T-cell (primary cell): ENCODE results near the gene CDC14A. TPM values are rescaled to one million over a fixed set of nuclear protein-coding genes. Genes with fewer than 3 reads are reported as not detected.

ENCODE experiments used
- ATAC-seq, 4 experiments: fragments of 200-7000 bp in 3 of 4; fragments of 150-1000 bp in 1 of 4; cut with Tn5 transposase; replicated peaks in 1 of 4; 1 replicate in 3 of 4; 2 replicates in 1 of 4; pipeline ENCODE4 v1.10.0; 2021; ENCODE audit warnings: moderate library complexity in 3 of 4, mild to moderate bottlenecking in 2 of 4, moderate number of reproducible peaks in 1 of 4
- CTCF ChIA-PET, 2 donors: fragments of 300-600 bp; sonication (Branson Sonifier 250); formaldehyde crosslinking; loops; one replicate each; lab custom pipeline; 2022; ENCODE audit warnings: antibody characterized with exemption in 2 of 2; lab: Charles Lee
- POLR2A ChIA-PET, 2 donors: fragments of 300-600 bp; sonication (Branson Sonifier 250); formaldehyde crosslinking; loops; one replicate each; lab custom pipeline; 2022; ENCODE audit warnings: antibody characterized with exemption in 2 of 2; lab: Charles Lee
- DNase-seq, 35 experiments: peaks; one replicate each; pipeline versions ENCODE4 v3.0.0 to v3.0.0-alpha.2; 2013 to 2023
- H3K27ac ChIP-seq: one replicate; pipeline ENCODE4 v1.5.1; 2013; ENCODE audit warnings: low read length
- H3K27me3 ChIP-seq, 2 experiments: replicated peaks in 1 of 2; 1 replicate in 1 of 2; 2 replicates in 1 of 2; pipeline versions ENCODE4 v1.6.1 to v1.7.0; 2013; ENCODE audit warnings: low read length in 1 of 2, mixed read lengths in 1 of 2; ENCODE audit not compliant: control insufficient read depth in 2 of 2, insufficient read depth in 2 of 2; ENCODE audit errors: extremely low read depth in 1 of 2
- H3K36me3 ChIP-seq, 2 donors: 1 replicate in 1 of 2; 2 replicates in 1 of 2; pipeline versions ENCODE4 v1.6.1 to v1.7.0; 2013; ENCODE audit warnings: low read length in 1 of 2; ENCODE audit not compliant: control insufficient read depth in 2 of 2, insufficient read depth in 1 of 2; ENCODE audit errors: extremely low read depth in 1 of 2
- H3K4me1 ChIP-seq, 2 experiments: 1 replicate in 1 of 2; 2 replicates in 1 of 2; pipeline versions ENCODE4 v1.6.1 to v1.7.0; 2013; ENCODE audit warnings: low read length in 2 of 2, mixed read lengths in 1 of 2; ENCODE audit not compliant: insufficient read depth in 2 of 2, control insufficient read depth in 1 of 2; ENCODE audit errors: extremely low read depth in 1 of 2
- H3K4me3 ChIP-seq, 2 donors: 1 replicate in 1 of 2; 2 replicates in 1 of 2; pipeline versions ENCODE4 v1.5.1 to v1.7.0; 2013; ENCODE audit warnings: mild to moderate bottlenecking in 2 of 2, low read length in 1 of 2, moderate library complexity in 1 of 2; ENCODE audit not compliant: control insufficient read depth in 1 of 2; ENCODE audit errors: extremely low read depth in 1 of 2
- H3K9me3 ChIP-seq: 2 replicates; pipeline ENCODE4 v1.7.0; 2013
- H3K27ac Mint-ChIP-seq, 2 donors: one replicate each; pipeline ENCODE4 v1.8.0; 2020 to 2021; ENCODE audit warnings: mild to moderate bottlenecking in 2 of 2, mixed read lengths in 2 of 2
- H3K27me3 Mint-ChIP-seq, 2 donors: one replicate each; pipeline ENCODE4 v1.8.0; 2021 to 2022; ENCODE audit warnings: mixed read lengths in 2 of 2
- H3K36me3 Mint-ChIP-seq: one replicate; pipeline ENCODE4 v1.8.0; 2021; ENCODE audit warnings: mixed read lengths
- H3K4me1 Mint-ChIP-seq, 3 donors: one replicate each; pipeline ENCODE4 v1.8.0; 2020 to 2022; ENCODE audit warnings: mixed read lengths in 3 of 3, mild to moderate bottlenecking in 1 of 3
- H3K4me3 Mint-ChIP-seq, 3 donors: one replicate each; pipeline ENCODE4 v1.8.0; 2020 to 2022; ENCODE audit warnings: mild to moderate bottlenecking in 3 of 3, mixed read lengths in 3 of 3, moderate library complexity in 3 of 3
- H3K9me3 Mint-ChIP-seq, 3 donors: one replicate each; pipeline ENCODE4 v1.8.0; 2020 to 2022; ENCODE audit warnings: mixed read lengths in 3 of 3
- WGBS: methylation state at CpG from one replicate; pipeline ENCODE4 v1.1.5; 2013; ENCODE audit warnings: missing lambda C conversion rate; ENCODE audit not compliant: insufficient coverage; 5-methylcytosine and 5-hydroxymethylcytosine counted together
- total RNA-seq, 35 experiments: library from RNA in 6 of 35; stranded (reverse) in 6 of 35; fragments of 120-200 nt in 1 of 35; gene quantifications; one replicate each; pipeline versions ENCODE4 v1.2.1 to v1.2.4 and lab custom pipeline; 2013 to 2026

CDC14A gene
- total RNA-seq, 5 donors from 2014 or later (not counting 1 experiment from before 2014, with no cell fraction given), result 77.1 to 169 (median 91.6) TPM

GRCh38 chr1:100565937-100566699 is 213.8 kb downstream of the CDC14A start:
- Histone ChIP-seq H3K27me3 (no peaks in the 10 kb centered on the region), H3K27ac (no peak overlapping the region), H3K4me1 (no peaks in the 10 kb centered on the region), H3K9me3 (no peaks in the 10 kb centered on the region), H3K4me3 (no peak overlapping the region), H3K36me3 (no peaks in the 10 kb centered on the region)
- ATAC-seq (no peak), DNase-seq (no peak)
- no peak overlapping the region for H3K4me3 Mint-ChIP-seq
- no peaks in the 10 kb centered on the region for H3K4me1 Mint-ChIP-seq
- ChIA-PET CTCF (no interaction called here), POLR2A (no interaction called here)
- no peaks in the 10 kb centered on the region for H3K36me3 Mint-ChIP-seq
- H3K27me3 Mint-ChIP-seq, result peaks cover 22 to 37% of the 10 kb centered on the region in 2 donors
- no CpG with 5 or more reads among the region's 5 CpGs for WGBS
- no peak overlapping the region for H3K27ac Mint-ChIP-seq
- H3K9me3 Mint-ChIP-seq, result peaks cover 2 to 12% (median 3%) of the 10 kb centered on the region in 3 donors

- ChIA-PET CTCF (no interaction called here), POLR2A (no interaction called here)
- H3K27me3 ChIP-seq, result no peaks in the 10 kb centered on the region
- no peak overlapping the region for H3K27ac ChIP-seq
- Mint-ChIP-seq H3K27ac (no peak overlapping the region), H3K4me3 (no peak overlapping the region), H3K4me1 (no peaks in the 10 kb centered on the region), H3K27me3 (peaks cover 22 to 38% of the 10 kb centered on the region in 2 donors), H3K36me3 (no peaks in the 10 kb centered on the region), H3K9me3 (peaks cover 2 to 15% (median 3%) of the 10 kb centered on the region in 3 donors)
- no peaks in the 10 kb centered on the region for H3K9me3 ChIP-seq
- no peaks in the 10 kb centered on the region for H3K36me3 ChIP-seq
- WGBS, result no CpG with 5 or more reads among the region's 1 CpG
- no peaks in the 10 kb centered on the region for H3K4me1 ChIP-seq
- DNase-seq (no peak), ATAC-seq (no peak)
- no peak overlapping the region for H3K4me3 ChIP-seq
Observed at GRCh38 chr1:100567062-100567461, 214.8 kb downstream of the CDC14A start.

Other genes starting within 250 kb of the CDC14A start
- 1 to 10 TPM; 2.8 to 6.6 (median 4.4) TPM for gene SASS6, start 219.6 kb upstream of the CDC14A start, total RNA-seq
- gene TRMT13, start 219.3 kb upstream of the CDC14A start, total RNA-seq, result 10 to 100 TPM; 15.9 to 36.1 (median 33.0) TPM
- 1 to 10 TPM; 1.1 to 1.5 (median 1.3) TPM for gene LRRC39, start 174.2 kb upstream of the CDC14A start, total RNA-seq
- gene DBT, start 102.7 kb upstream of the CDC14A start, total RNA-seq, result 10 to 100 TPM; 10.9 to 13.3 (median 12.3) TPM
- 10 to 100 TPM; 36.0 to 53.6 (median 40.1) TPM for gene RTCA, start 86.3 kb upstream of the CDC14A start, total RNA-seq
- under 1 TPM in 3 of 5 donors, not detected in 2; 0.12 to 0.13 (median 0.13) TPM for gene GPR88, start 185.6 kb downstream of the CDC14A start, total RNA-seq